ENCODE data around the gene MAML3.

MAML3 gene

DNA sequence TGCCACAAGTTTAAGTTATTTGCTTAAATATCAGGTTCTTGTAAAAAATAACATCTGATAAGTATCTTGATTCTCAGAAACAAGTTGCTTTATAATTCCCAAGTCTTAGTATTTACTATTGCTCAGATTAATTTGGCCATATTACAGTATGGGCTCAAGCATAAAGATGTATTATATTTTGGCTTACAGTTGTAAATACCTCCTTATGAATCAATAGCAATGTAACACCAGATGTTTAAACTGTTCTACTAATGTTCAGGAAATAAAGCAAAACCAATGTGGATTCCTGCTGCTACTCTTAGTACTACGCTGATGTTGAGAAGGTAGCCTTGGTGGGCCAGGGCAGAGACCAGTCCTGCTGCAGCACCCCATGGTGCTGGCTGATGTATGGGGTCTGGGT lies 385.6 kb downstream of the MAML3 start:
- no peak for DNase-seq

DNA sequence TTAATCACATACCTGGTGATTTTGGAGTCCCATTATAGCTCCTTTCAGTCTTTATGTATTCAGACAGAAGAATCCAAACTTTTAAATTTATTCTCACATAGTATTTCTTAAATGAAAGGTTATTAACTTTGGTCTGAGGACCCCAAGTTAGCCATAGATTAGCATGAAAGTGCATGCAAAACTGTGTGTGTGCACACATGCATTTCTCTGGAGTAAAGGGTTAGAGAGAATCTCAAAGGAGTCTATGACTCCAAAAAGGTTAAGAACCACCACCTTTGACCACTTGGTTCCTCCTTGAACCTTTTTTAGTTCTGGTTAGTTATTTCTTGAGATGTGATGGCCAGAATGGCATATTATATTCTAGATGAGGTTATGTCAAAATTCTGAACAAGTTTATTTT lies 386.4 kb downstream of the MAML3 start:
- no peak for DNase-seq

DNA sequence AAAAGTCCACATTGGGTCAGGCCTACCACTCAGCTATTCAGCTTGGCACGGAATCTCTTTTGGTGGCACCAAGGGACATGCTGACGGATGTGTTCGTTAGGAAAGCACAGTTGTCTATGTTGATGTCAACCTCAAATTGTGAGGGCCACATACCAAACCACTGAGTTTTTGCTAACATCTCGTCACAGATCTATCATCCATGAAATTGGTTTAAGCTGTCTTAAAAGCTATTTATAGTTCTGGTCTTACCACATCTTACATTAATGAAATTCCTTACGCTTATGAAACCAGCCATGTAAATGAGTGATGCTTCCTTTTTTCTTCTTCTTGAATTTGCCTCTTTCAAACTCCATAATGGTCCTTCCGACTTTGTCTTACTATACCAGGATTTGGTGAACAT lies 386.8 kb downstream of the MAML3 start:
- DNase-seq, result peak; percentile 14

DNA sequence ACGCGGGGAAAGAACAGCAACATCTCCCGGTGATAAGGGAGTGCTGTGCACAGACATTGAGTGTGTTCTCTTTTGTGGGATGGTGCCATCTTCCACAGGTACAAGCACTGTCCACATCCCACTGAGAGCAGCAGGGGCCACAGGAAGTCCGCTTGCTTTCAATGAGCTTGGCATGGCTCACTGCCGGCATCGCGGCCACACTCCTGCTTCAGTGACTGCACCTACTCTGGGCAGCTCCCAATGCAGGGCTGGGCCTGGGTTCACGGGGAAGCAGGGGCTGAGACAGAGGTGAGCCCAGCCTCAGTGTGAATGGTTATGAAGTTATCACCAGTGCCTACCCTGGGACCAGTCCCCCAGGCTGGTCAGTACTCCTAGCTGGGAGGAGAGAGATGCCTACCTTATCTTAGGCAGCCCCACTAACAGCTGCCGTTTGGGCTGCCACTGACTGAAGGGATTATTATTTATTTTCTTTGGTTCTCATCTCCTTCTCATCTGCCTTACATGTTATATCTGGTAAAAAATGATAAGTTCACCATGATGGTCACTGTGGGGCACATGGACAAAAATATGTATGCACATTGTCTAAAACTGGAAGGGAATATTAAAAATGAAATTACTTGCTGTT lies 389.2 kb downstream of the MAML3 start:
- no peak for DNase-seq

DNA sequence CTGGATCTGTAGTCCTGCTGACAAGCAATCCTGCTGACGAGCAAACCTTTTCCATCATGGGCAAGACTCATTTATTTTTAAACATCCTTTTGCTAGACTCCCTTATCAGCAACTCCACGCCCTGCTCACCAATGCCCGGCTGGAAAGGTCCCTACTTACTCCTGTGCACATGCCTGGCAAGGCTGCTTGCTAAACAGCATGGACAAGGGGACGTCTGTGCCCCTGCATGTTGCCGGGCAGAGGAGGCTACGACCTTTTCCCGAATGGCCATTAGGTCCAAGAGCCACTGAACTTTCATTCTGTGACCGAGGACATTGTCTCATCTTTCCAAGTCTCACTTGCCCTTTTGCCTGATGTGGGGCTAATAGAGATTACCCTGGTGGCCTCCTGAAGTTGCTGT lies 389.8 kb downstream of the MAML3 start:
- no peak for DNase-seq

DNA sequence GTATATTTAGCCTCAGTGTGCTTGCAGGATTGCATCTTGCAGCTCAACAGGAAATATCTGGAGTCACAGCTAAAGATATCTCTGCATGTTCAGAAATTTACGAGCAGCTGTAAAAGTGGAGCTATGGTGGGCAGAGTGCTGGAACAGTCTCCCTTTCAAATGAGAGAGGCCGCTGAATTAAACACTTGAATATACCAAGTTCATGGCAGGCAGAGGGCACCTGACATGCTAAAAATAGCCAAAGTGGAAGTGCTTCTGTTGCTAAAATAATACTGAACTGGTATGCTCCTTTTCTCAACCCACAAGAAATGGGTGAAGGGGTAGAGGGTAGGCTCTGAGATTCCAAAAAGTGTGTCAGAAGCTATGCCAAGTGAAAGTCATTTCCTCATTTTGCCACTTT lies 390.3 kb downstream of the MAML3 start:
- no peak for DNase-seq

DNA sequence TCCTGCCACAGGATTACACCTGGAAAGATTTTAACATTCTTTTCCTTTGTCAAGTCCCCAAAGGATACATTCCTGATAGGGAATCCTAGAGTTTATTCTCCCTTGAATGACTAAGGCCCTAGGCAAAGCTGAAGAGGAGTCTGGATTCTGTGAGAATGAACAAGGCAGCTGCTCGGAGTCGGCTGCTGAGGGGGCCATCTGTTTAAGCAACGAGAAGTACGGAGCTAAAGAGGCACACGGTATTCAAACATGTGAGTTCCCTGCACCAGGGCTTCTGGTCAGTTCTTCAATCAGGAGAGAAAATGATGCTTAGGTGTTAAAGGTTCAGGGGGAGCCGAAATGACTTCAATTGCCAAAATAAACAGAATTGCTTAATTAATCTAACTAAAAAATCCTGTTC lies 390.8 kb downstream of the MAML3 start:
- no peak for DNase-seq

DNA sequence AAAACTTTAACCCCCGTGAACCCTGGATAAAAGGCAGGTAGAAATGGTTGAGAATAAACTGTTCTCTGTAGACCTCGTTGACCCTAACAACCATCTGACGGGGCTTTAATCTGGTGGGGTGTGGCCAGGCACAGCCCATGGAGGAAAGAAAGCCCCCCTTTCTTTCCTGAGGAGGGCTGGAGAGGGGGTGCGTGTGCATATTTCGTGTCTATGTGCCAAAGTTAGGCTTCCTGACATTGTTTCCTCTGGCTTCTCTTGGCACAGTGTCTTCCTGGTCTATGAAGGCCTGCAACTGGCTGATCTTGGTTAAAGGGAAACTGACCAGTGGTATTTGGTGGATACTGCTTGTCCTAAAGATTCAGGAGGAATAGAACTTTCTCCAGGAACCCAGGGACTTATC lies 391.3 kb downstream of the MAML3 start:
- no peak for DNase-seq

DNA sequence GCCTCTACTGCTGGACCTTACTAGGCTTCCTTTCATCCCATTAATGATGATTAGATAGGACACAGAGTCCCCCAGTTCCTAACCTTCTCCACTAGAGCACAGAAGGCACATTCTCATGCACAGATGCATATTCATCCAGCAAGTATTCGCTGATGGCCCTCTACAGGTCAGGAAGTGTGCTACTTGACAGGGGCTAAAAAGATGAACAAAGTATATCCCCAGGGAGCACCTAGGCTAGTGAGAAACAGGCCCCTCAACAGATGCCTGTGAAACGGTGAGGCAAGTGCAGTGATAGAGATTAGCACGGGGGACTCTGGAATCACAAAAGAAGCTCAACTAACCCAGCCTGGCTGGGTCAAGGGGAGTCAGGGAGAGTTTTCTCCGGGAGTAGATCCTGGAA lies 392.5 kb downstream of the MAML3 start:
- peak; percentile 43 for DNase-seq

DNA sequence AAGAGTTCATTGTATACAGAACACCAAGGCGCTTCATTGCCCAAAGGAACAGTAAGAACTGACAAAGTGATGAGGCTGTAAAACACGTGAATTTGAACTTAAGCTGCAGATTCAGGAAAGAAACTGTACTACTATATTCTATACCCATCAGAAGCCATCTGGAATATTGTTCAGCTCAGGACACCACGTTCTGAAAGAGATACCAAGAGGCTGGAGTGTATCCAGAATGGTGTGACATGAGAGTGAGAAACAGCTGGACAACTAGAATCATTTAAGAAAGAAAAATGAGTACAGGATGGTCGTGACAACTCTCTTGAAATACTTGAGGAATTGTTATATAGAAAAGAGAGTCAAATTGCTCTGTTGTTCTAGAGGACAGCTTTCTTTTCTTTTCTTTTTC lies 393.4 kb downstream of the MAML3 start:
- no peak for DNase-seq

DNA sequence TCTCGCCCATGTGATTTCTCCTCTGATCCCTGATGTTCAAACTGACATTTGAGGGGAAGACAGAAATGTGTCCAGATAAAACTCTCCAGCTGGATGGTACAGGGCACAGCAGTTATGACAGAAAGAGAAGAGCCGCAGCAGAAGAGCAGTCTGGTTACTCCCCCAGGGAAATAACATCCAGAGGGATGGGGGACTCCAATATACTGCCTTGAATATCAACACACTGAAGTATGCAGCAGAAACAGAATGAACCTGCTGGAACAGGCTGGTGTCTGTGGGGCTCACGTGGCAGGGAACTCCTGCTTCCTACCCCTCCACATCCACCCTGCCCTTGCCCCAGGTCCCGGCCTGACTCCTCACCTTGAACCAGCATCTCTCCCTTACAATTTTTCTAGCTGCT lies 394.9 kb downstream of the MAML3 start:
- no peak for DNase-seq

DNA sequence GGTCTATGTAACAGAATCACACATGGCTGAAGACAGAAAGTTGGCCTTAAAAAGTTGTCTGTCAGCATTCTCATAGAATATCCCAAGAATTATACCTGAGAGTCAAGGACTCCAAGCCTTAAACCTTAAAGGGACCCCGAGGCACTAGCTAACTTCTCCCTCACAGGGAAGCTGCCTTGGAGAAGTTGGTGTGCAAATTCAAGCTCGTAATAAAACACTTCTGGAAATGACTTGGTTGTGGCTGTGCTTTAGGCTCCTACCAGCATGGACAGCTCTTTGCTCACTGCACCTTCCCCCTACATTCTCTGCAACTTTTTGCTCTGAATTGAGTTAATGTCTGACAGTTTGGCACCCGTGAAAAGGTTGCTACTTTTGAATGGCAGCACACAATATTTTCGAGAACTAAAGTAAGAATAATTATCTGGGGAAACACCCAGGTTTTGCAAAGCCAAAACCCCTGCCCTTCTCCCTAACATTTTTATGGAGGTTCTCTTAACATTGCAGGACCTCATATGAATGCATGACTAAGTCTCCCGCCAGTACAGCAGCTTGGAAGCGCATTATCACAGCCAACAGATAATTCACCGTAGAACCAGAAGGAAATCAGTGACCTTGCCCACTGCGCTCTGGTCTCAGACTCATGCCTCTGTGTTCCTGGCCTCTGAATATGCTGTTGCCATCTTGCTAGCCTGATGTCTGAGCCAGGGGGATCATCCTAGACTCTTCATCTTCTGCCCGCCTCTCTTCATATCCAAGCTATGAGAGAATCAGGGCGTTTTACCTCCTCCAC lies 397.4 kb downstream of the MAML3 start:
- DNase-seq, result no peak

DNA sequence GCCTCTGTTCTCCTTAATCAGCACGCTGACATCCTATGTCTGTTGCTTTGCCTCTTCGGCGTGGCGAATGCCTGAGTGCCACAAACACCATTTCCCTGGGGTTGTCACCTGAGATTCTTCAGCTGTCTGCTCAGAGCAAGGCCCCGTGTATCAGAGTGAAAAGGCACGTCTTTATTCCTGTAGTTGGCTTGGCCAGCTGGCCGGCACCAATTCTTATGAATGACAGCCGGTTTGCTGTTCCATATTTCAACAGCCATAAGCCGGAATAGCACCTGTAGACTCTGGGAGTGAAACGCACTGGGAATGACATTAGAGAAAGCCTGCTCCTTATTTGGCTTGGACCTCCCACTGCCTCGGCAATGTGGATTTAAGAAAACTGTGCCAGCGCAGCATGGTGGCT lies 399.0 kb downstream of the MAML3 start:
- no peak for DNase-seq

DNA sequence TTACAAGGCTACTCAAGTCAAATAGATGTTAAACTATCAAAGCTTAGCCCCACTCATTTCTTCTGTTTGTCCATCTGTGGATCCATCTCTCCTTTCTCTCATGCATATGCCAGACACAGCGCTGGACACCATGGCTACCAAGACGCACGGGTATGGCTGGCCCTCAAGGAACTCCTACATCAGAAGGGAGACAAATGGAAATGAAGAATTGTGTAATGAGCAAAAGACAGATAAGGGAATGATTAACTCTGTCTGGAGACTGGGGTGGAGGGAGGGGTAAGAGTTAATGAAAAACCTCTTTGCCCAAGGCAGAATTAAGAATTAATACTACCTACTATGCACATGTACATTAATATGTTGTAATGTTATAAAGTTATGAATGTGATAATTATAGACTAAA lies 400.3 kb downstream of the MAML3 start:
- DNase-seq, result no peak

DNA sequence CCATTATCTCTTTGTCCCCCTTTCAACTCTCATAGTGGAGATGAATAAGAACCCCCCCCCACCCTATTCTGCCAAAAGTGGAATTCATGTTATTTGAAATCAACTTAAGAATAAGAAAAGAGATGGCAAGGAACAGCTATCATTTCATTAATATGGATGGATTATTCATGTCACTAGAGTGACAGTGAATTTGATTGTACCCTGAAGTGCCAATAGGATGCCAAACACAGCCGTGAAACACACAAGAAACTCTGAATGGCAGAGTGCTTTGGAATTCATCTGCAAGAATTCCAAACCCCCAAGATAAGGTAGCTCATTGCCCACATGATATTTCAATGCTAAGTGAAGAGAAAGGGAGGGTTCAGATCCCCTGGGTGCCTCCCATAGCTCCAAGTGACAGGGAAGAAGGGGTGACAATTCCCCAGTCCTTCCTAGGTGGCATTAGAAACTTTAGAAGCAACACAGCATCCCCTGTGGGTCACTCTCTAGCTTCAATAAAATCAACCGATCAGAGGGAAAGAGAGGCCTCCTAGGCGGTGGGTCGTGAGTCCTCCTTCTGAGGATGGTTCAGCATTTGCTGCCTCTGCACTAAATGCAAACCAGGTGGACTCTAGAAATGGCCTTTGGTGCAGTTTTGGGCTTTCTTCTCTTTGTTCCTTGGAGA lies 404.0 kb downstream of the MAML3 start:
- no peak for DNase-seq

DNA sequence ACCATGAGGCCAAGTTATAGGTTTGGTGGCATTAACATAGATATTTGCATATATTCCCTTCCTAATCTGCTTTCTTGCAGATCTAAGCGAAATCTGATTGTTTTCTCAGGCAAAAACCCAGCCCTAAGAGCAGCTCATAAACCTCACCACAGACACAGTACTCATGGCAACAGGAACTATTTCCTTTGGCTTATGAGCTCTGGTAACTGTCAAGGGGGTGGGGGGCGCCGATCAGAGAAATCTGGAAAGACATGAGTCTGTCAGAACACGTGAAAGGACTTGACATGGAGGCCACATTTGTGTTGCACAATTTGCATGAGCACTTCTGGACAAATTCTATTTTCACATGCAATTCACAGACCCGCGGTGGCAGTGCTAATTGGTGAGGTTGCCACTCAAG lies 404.6 kb downstream of the MAML3 start:
- no peak for DNase-seq

DNA sequence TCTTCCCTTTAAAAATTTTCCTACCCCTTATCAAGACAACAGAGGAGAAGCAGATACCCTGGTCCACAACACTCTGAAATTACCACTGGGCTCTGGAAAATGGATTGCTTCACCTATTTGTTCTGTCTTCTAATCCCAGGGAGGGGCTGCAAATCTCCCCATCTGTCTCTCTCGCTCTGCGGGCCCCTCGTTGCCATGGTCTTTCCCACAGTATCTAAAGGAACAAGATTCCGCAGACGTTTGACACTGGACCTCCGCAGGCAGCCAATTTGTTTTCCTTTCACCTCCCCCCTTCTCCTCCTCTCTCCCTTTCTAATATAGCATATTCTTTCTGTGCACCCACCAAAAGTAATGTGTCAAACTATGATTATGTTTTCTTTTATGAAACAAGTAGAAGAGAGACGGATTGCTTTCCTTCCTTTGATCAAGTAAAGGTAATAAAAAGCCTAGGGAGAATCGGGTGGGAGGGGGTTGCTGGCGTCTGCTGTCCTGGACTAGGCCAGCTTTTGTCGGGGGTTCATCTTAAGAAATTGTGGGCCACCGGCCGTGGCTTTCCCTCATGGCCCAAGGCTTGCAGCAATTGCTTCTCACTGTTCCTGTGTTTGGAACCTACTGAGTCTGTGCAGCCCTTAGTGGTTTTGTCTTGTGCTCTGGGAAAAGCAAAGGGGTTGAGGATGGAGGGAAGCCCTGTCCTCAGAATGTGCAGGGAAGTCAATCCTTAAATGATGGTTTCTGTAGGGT lies 407.4 kb downstream of the MAML3 start:
- no peak for DNase-seq

DNA sequence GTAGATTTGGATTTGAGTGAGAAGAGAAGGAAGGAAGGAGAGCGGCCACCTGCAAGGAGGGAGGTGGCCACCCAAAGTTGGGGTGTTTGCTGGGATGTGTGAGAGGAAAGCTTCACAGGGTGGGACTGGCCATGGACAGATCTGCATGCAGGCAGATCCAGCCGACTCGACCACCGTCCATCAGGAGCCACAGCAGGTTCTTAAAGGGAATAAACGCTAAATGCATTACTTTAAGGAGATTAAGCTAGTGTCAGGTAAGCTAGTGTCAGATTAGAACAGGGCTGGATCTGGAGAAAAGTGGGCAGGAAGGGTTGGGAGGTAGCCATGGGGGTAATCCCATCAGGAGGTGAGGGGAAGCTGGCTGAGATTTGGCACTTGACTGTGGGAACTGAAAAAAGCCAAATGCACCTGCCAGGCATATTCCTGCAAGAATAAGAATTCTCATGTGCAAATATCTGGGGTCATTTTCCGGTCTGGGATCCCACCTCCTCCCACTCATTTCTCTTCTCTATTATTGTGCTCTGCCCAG lies 408.8 kb downstream of the MAML3 start:
- no peak for DNase-seq

DNA sequence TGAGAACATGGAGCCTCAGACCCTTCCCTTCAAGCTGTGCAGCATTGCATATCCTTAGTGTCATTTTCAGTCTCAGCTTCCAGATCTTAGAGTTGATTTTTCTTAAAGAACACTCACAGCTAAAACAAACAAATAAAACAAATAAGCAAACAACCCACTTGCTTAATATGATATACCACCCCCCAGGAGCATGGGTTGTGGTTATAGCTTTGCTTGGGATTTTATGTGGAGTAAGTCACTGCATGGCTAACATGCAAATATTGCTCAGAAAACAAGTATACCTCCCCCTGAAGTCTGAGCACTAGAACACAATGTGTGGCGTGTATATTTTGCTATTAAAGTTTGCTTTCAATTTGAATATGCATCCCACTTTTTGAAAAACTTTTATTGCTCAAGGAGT lies 409.8 kb downstream of the MAML3 start:
- no peak for DNase-seq

DNA sequence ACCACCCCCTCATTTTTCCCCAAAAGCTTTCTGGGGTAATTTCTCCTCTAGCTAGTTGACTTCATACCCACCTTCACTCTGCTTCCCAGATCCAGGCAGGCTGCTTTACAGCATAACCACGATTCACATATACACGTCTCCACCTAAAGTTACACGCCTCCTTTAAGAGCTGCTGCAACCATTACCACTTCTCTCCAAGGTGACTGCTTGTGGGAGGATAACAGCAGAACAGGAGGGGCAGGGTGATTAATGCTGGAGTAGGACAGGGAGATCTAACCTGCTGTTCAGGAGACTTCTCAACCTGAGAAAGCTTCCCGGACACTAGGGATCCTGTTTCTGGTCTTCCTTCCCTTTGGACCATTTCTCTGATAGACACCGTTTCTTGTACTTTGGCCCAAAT lies 411.0 kb downstream of the MAML3 start:
- DNase-seq, result no peak

DNA sequence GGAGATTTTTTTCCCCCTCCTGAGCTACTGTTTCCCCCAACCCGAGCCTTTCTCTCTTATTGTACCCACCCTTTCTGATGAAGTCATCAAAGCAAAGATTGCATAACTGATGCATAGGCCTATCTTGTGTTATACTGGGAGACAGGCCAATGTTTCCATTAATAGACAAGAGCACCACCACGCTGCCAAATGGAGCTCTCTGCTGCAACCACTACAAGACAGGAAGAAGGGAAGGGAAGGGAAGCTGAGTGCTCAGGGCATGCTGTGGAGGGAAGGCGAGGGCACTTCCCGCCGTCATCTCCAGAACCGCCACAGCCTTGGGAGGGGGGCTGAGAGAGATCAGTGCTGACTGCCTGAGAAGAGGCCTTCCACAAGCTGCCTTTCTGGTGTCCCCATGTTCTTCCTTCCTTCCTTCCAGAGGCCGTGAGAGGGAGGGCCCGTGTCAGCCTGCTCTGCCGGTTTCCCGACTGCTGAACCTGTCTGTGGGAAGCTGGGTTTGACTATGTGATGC lies 413.4 kb downstream of the MAML3 start:
- DNase-seq, result peak; percentile 83

DNA sequence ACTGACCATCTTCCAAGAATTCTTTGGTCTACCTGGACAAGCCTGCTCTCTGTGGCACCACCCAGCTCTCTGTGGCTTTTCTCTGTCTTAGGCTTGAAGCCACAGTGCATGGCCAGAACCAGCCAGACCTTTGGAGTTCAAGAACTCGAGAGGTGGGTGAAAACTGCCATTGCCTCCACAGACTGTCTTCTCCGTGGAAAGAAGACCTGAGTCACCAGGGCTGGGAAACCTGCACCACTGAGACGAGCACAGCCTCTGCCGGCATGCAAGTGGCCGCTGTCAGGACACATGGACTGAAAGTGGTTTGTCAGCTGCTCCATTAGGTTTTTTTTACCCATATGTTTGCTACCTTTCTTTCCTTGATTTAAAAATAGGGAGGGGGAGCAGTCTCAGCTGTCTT lies 413.9 kb downstream of the MAML3 start:
- DNase-seq, result no peak
